B cell (primary cell): ENCODE results near the gene CDKN2B. TPM values are rescaled to one million over a fixed set of nuclear protein-coding genes. Genes with fewer than 3 reads are reported as not detected.
A peak's percentile ranks its signal among the peaks of the same experiment; 100 is the strongest.

Experiments used
- ATAC-seq: fragments of 200-7000 bp; cut with Tn5 transposase; one replicate; pipeline ENCODE4 v1.10.0; 2021; ENCODE audit warnings: low read depth, mild to moderate bottlenecking, moderate number of reproducible peaks, moderate library complexity
- CTCF ChIA-PET: fragments of 350-600 bp; sonication (Branson Sonifier 250); formaldehyde crosslinking; loops from one replicate; lab custom pipeline; 2021; ENCODE audit warnings: antibody characterized with exemption, inconsistent platforms; lab: Charles Lee
- POLR2A ChIA-PET: fragments of 350-600 bp; sonication (Branson Sonifier 250); formaldehyde crosslinking; loops from one replicate; lab custom pipeline; 2021; ENCODE audit warnings: antibody characterized with exemption; lab: Charles Lee
- DNase-seq: peaks from one replicate; pipeline ENCODE4 v3.0.0; 2013
- H2AFZ ChIP-seq: 2 replicates; pipeline ENCODE4 v1.6.1; 2012; ENCODE audit warnings: mild to moderate bottlenecking, low read depth, low read length; ENCODE audit not compliant: insufficient read depth, poor library complexity, severe bottlenecking
- H3K27ac ChIP-seq, 2 donors: 1 replicate in 1 of 2; 2 replicates in 1 of 2; pipeline ENCODE4 v1.5.1; 2012 to 2013; ENCODE audit warnings: low read length in 2 of 2, mild to moderate bottlenecking in 2 of 2, moderate library complexity in 1 of 2
- H3K27me3 ChIP-seq, 4 experiments: fragments of 200-600 bp in 1 of 4; sonication (generic) in 1 of 4; replicated peaks in 1 of 4; 1 replicate in 2 of 4; 2 replicates in 2 of 4; pipeline versions ENCODE4 v1.6.1 to v1.7.0; 2013 to 2016; ENCODE audit warnings: low read length in 3 of 4, mild to moderate bottlenecking in 2 of 4, mixed read lengths in 1 of 4, moderate library complexity in 1 of 4; ENCODE audit not compliant: insufficient read depth in 4 of 4, control insufficient read depth in 3 of 4; ENCODE audit errors: control extremely low read depth in 1 of 4
- H3K36me3 ChIP-seq, 2 experiments: replicated peaks in 1 of 2; 1 replicate in 1 of 2; 2 replicates in 1 of 2; pipeline versions ENCODE4 v1.6.1 to v1.7.1; 2013; ENCODE audit warnings: low read length in 1 of 2; ENCODE audit not compliant: insufficient read depth in 2 of 2, control insufficient read depth in 1 of 2; ENCODE audit errors: control extremely low read depth in 1 of 2, extremely low read depth in 1 of 2
- H3K4me1 ChIP-seq, 2 donors: fragments of 200-600 bp in 1 of 2; sonication (generic) in 1 of 2; 1 replicate in 1 of 2; 2 replicates in 1 of 2; pipeline versions ENCODE4 v1.5.1 to v1.6.1; 2013 to 2017; ENCODE audit warnings: low read length in 2 of 2; ENCODE audit not compliant: control insufficient read depth in 2 of 2, insufficient read depth in 2 of 2
- H3K4me2 ChIP-seq: replicated peaks from 2 replicates; pipeline ENCODE3; 2012; ENCODE audit warnings: mild to moderate bottlenecking, low read depth, low read length; ENCODE audit not compliant: poor library complexity, severe bottlenecking
- H3K4me3 ChIP-seq, 5 experiments: fragments of 200-600 bp in 1 of 5; sonication (generic) in 1 of 5; 1 replicate in 3 of 5; 2 replicates in 2 of 5; pipeline versions ENCODE4 v1.5.1 to v1.7.0; 2011 to 2016; ENCODE audit warnings: low read length in 4 of 5, mild to moderate bottlenecking in 4 of 5, low read depth in 2 of 5, control low read depth in 1 of 5, moderate library complexity in 1 of 5; ENCODE audit not compliant: insufficient read depth in 1 of 5; ENCODE audit errors: control extremely low read depth in 1 of 5, extremely low read depth in 1 of 5
- H3K79me2 ChIP-seq: fragments of 200-600 bp; sonication (generic); one replicate; pipeline ENCODE4 v1.6.0; 2016; ENCODE audit warnings: low read length; ENCODE audit not compliant: control insufficient read depth, insufficient read depth
- H3K9ac ChIP-seq: fragments of 200-600 bp; sonication (generic); 2 replicates; pipeline ENCODE4 v1.6.1; 2017; ENCODE audit warnings: mild to moderate bottlenecking, low read length, moderate library complexity
- H3K9me3 ChIP-seq, 3 donors: one replicate each; pipeline versions ENCODE4 v1.6.1 to v1.7.1; 2013; ENCODE audit warnings: low read length in 2 of 3; ENCODE audit not compliant: control insufficient read depth in 2 of 3, insufficient read depth in 1 of 3; ENCODE audit errors: control extremely low read depth in 1 of 3
- H4K20me1 ChIP-seq: 2 replicates; pipeline ENCODE4 v1.6.0; 2012; ENCODE audit warnings: mild to moderate bottlenecking, low read length; ENCODE audit not compliant: insufficient read depth, control insufficient read depth, poor library complexity, severe bottlenecking
- H3K27ac Mint-ChIP-seq: one replicate; pipeline ENCODE4 v1.8.0; 2021; ENCODE audit warnings: mixed read lengths
- H3K27me3 Mint-ChIP-seq: one replicate; pipeline ENCODE4 v1.8.0; 2021; ENCODE audit warnings: mixed read lengths
- H3K4me1 Mint-ChIP-seq: one replicate; pipeline ENCODE4 v1.8.0; 2021; ENCODE audit warnings: mixed read lengths
- H3K4me3 Mint-ChIP-seq: one replicate; pipeline ENCODE4 v1.8.0; 2021; ENCODE audit warnings: mixed read lengths
- H3K9me3 Mint-ChIP-seq: one replicate; pipeline ENCODE4 v1.8.0; 2022; ENCODE audit warnings: mixed read lengths; ENCODE audit not compliant: insufficient read depth
- CTCF ChIP-seq: fragments of 200-600 bp; IDR thresholded peaks from one replicate; pipeline ENCODE4 v1.8.0; 2022; ENCODE audit warnings: antibody characterized with exemption, mild to moderate bottlenecking
- EZH2 ChIP-seq: IDR thresholded peaks from 2 replicates; pipeline ENCODE4 v1.6.1; 2012; ENCODE audit warnings: borderline replicate concordance, low read depth, mild to moderate bottlenecking, moderate library complexity, low read length; ENCODE audit not compliant: insufficient read depth, poor library complexity, severe bottlenecking
- WGBS: methylation state at CpG from one replicate; pipeline ENCODE4 v1.1.5; 2013; ENCODE audit warnings: missing lambda C conversion rate; ENCODE audit not compliant: insufficient coverage; 5-methylcytosine and 5-hydroxymethylcytosine counted together
- intact Hi-C: fragments of 100-400 bp; cut with micrococcal nuclease; formaldehyde crosslinking; loops from one replicate; pipeline ENCODE4 v1.10.0; 2022
- polyA plus RNA-seq: library from polyadenylated mRNA; depleted of rRNA; stranded (reverse); fragments of >200 nt; gene quantifications from 2 replicates; pipeline ENCODE4 v1.2.3, GENCODE V29; 2012
- total RNA-seq, 2 donors: library from RNA; stranded (reverse); fragments of 120-200 nt in 1 of 2; gene quantifications; 1 replicate in 1 of 2; 2 replicates in 1 of 2; pipeline versions ENCODE4 v1.2.3 to v1.2.4, GENCODE V29; 2013 to 2022

Gene CDKN2B
- total and polyA plus RNA-seq, 2 donors (not counting 1 experiment from before 2014, with no cell fraction given), result 0.36 to 0.42 TPM

GRCh38 chr9:21993893-21994555 lies 15.1 kb downstream of the CDKN2B start, which contains the start of gene CDKN2A:
CDKN2A (minus strand) TSS chr9:21994392.
- H3K9me3 ChIP-seq, result peaks cover 0 to 11% (median 5%) of the 10 kb centered on the region in 3 donors
- peak within 1 kb of the TSS; percentile 96 for H3K9ac ChIP-seq
- Mint-ChIP-seq H3K4me3 (peak within 1 kb of the TSS; percentile 97), H3K4me1 (peaks cover 24% of the 10 kb centered on the region), H3K27me3 (peaks cover 12% of the 10 kb centered on the region), H3K27ac (peak within 1 kb of the TSS; percentile 95), H3K9me3 (no peaks in the 10 kb centered on the region)
- H3K4me3 ChIP-seq, result peak within 1 kb of the TSS; percentile 76 to 97 (median 86)
- WGBS, result 2% methylated on average over 41 of the region's 53 CpGs
- ChIA-PET CTCF (interaction anchor here (0.6 to 6.8 kb wide), 10 partner anchors 8 to 459 kb away, joined by 3 to 60 read pairs (median 4); partner anchors contain the start of gene CDKN2B), POLR2A (interaction anchor here (0.6 to 1.7 kb wide), 2 partner anchors 15 to 1372 kb away, joined by 6 to 7 read pairs; partner anchors contain the start of gene CDKN2B)
- peak within 1 kb of the TSS; percentile 88 for H2AFZ ChIP-seq
- intact Hi-C loops, result loop anchor here (1.0 to 10.0 kb wide), 5 partner anchors 29 to 1309 kb away; partner anchors contain the start of genes FOCAD, IFNA1 and KLHL9
- H3K79me2 ChIP-seq, result peaks cover 9% of the 10 kb centered on the region
- H4K20me1 ChIP-seq, result peaks cover 11% of the 10 kb centered on the region
- H3K36me3 ChIP-seq, result no peaks in the 10 kb centered on the region
- H3K27ac ChIP-seq, result peak within 1 kb of the TSS; percentile 87 to 94
- TF ChIP-seq EZH2 (no peak), CTCF (no peak)
- H3K4me1 ChIP-seq, result peaks cover 19 to 27% of the 10 kb centered on the region in 2 donors
- DNase-seq (peak; percentile 80), ATAC-seq (peak; percentile 40)
- H3K27me3 ChIP-seq, result peaks cover 0 to 24% (median 13%) of the 10 kb centered on the region in 4 experiments
- H3K4me2 ChIP-seq, result peak within 1 kb of the TSS; percentile 97
